NK-92 treated with Interleukin-12 subunit alpha and Interleukin-12 subunit beta, amount 100 ng/mL, for 24 hours (cell line): ENCODE data around the gene LRRC75B.
"Not testable (repeated sequence)": the region's sequence is repeated elsewhere in the genome, so short reads cannot be mapped to it uniquely, and the experiment has no call there.

Experiments
- DNase-seq: peaks from one replicate; lab custom pipeline; 2025; lab: John Stamatoyannopoulos, UW

LRRC75B gene, protein sequence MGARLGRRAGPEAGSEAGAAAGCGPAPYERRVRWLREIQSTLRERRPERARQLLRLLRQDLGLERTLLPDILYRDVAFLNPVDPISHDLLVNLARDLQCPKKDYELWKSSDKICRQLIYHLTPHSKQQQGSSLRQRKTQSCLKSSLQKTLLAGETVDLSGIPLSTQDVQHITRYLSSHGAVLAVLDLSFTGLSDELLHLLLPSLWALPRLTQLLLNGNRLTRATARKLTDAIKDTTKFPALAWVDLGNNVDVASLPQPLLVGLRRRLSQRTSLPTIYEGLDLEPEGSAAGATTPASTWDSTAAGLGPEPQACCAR

GRCh38 chr22:24592851-24593558 is at the start of gene LRRC75B:
LRRC75B (minus strand) TSS chr22:24593073; CDS start chr22:24593039, 34 bp downstream.
- DNase-seq: no peak

DNA sequence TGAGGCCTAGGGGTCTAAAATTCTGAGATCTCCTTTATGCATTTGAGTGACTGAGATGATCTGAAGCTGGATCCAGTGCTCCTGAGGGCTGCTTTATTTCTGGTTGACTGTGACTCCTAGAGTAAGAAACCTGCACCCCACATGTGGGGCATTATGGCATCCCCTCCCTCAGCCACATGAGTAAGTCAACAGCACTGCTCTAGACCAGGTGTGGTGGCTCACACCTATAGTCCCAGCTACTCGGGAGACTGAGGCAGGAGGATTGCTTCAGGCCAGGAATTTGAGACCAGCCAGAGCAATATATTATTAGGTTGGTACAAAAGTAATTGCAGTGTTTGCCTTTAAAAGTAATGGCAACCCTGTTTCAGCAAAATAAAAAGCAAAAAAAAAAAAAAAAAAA is 49.4 kb upstream of the LRRC75B start:
- DNase-seq: not testable (repeated sequence)

- DNase-seq: not testable (repeated sequence)
Observed at GRCh38 chr22:24636513-24636912, 43.6 kb upstream of the LRRC75B start.

DNA sequence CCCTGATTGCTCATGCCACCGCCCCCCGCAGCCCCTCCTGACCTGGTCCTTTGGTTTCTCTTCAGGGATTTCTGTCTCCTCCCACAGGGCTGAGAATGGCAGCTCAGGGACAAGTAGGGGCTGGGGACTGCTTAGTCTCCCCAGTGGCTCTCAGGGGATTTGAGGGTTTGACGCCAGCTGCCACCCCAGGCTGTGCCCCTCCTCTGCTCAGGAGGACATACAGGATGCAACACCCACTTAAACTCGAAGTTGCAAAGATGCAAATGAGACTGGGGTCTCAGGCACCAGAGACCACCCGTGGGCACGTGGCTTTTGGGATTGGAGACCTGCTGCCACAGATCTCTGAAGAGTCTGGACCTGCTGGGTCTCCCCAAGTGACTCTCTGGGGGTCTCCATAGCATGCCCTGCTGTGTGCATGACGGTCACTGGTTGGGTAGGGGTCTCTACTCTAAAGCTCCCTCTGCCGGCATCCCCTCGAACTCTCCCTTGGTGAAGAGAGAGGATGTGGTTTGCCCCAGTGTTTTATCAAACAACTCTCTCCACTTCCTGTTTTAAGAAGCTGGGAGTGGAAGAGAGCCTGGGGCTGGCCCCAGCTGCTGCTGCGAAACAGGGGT is 42.0 kb upstream of the LRRC75B start:
- not testable (repeated sequence) for DNase-seq

DNA sequence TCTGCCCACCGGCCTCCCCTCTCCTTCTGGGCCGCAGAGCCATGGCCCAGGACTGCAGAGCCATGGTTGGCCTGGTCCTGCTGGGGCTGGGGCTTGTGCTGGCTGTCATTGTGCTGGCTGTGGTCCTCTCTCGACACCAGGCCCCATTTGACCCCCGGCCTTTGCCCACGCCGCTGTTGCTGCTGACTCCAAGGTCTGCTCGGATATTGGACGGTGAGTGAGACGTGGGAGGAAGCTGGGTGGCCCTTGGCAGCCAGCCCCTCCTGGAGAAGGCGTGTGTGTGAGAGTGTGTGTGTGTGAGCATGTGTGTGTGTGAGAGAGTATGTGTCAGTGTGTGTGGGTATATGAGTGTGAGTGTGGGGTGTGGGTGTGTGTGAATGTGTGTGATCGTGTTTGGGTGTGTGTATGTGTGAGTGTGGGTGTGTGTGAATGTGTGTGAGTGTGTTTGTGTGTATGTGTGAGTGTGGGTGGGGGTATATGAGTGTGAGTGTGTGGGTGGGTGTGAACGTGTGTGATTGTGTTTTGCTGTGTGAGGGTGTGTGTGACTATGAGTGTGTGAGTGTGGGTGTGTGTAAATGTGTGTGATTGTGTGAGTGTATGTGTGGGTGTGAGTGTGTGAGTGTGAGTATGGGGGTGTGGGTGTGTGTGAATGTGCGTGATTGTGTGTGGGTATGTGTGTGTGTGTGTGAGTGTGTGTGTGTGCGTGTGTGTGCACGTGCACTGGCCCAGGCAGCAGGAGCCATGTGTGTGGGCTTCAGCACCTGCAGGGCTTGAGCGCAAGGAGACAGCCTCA is 40.6 kb upstream of the LRRC75B start:
- not testable (repeated sequence) for DNase-seq

GRCh38 chr22:24632642-24633041 is 39.8 kb upstream of the LRRC75B start:
- DNase-seq: not testable (repeated sequence)

GRCh38 chr22:24631430-24632122 is 38.7 kb upstream of the LRRC75B start:
- DNase-seq: not testable (repeated sequence)

GRCh38 chr22:24630812-24631427 is 38.0 kb upstream of the LRRC75B start:
- not testable (repeated sequence) for DNase-seq

- DNase-seq: not testable (repeated sequence)
Observed at GRCh38 chr22:24629069-24629468, 36.2 kb upstream of the LRRC75B start.

GRCh38 chr22:24627911-24628310 is 35.0 kb upstream of the LRRC75B start:
- DNase-seq: not testable (repeated sequence)

DNA sequence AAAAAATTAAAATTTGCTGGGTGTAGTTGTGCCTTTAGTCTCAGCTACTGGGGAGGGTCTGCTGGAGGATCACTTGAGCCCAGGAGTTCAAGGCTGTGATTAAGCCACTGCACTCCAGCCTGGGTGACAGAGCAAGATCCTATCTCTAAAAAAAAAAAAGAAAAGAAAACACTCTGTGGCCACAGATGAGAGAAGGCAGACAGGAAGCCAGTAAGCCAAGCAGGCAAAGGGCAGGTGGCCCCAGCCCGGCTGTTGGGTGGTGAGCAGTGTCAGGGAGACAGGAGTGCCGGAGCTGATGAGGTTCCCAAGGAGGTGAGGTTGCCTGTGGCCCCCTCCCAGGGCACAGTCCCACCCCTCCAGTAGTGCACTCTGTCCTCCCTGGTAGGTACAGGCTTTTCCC is 29.7 kb upstream of the LRRC75B start:
- not testable (repeated sequence) for DNase-seq

DNA sequence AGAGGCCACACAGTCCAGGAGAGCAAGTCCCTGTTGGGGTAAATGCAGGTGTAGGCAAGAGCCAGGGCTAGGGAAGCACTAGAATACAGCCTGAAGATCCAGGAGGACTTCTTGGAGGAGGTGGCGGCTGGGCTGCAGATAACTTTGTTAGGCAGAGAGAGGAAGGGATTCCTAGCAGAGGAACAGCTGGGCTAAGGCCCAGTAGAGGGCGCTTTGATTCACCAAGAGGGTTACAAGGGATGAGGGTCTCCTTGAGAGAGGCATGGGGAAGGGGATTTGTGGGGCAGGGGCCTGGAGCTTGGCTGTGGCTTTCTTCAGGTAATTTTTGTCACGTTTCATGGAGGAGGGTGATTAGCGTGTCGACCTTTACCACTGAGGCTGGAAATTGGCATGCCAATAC is 28.4 kb upstream of the LRRC75B start:
- not testable (repeated sequence) for DNase-seq

DNA sequence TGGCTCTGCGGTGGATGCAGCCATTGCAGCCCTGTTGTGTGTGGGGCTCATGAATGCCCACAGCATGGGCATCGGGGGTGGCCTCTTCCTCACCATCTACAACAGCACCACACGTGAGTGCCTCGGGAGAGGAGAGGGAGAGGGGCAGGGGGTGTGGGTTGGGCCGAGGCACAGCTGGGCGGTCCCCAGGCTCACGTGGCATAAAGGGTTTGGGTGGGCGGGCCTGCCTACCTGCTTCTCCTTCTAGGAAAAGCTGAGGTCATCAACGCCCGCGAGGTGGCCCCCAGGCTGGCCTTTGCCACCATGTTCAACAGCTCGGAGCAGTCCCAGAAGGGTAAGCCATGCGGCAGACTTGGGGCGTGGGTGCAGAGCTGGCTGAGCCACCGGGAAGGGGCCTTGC is 21.9 kb upstream of the LRRC75B start:
- not testable (repeated sequence) for DNase-seq

DNA sequence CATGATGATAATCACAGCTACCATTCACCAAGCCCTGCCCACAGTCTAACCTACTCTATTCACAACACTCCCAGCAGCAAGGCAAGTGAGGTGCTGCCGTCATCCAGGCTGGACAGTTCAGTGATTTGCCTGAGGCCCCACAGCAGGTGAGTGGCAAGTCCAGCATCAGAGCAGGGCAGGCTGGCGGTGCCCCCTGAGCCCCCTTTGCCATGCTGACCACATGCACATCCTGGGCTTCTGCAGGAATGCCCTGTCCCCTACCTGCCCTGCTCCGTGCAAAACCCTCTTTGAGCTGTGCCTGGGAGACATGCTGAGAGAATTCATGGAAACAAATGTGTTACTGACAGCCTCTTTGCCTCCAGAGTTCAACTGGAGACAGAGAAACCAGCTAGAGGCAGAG is 17.0 kb upstream of the LRRC75B start:
- not testable (repeated sequence) for DNase-seq

- DNase-seq: not testable (repeated sequence)
Observed at GRCh38 chr22:24608327-24608726, 15.5 kb upstream of the LRRC75B start.

DNA sequence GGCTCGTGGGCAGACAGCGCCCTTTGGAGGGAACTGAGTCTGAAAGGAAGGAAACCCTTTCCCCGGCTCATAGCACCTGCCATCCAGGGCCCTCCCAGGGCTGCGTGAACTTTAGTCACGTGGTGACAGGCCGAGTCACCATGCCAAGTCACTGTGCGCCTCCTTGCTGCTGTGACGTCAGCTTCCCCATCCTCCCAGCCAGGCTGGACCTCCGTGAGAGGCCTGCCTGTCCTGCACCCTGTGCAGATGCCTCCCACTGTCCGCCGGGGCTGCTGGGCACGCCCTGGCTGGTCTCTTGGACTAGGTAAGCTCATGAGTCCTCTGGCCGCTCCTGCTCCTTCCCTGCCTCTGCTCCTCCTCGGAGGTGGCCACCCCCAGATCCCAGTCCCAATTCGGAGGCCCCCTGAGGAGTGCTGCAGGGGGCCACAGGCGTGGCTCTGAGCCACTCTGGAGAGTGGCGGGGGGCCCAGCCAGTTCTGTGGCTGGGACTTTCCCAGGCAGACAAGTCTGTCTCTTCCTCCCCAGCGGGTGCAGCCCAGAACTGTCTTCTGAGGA is 14.6 kb upstream of the LRRC75B start:
- not testable (repeated sequence) for DNase-seq

GRCh38 chr22:24606340-24606739 is 13.5 kb upstream of the LRRC75B start:
- DNase-seq: not testable (repeated sequence)

- DNase-seq: not testable (repeated sequence)
Observed at GRCh38 chr22:24603770-24604629, 11.1 kb upstream of the LRRC75B start.
